Measurements from ENCODE around the gene CSK. TPM values are rescaled to one million over a fixed set of nuclear protein-coding genes. Genes with fewer than 3 reads are reported as not detected.

Gene CSK
- total RNA-seq, 1 experiment from 2014 or later: 50.7 TPM

GRCh38 chr15:74800559-74801094 lies 18.7 kb downstream of the CSK start:
- DNase-seq (ENCODE audit: low read depth): no peak

GRCh38 chr15:74801311-74801997 lies 19.6 kb downstream of the CSK start:
- DNase-seq (ENCODE audit: low read depth): no peak

GRCh38 chr15:74802290-74802689 lies 20.4 kb downstream of the CSK start:
- DNase-seq (ENCODE audit: low read depth): no peak

- no peak for DNase-seq (ENCODE audit: low read depth)
Measured at GRCh38 chr15:74802862-74803447, 21.1 kb downstream of the CSK start.

- no peak for DNase-seq (ENCODE audit: low read depth)
Measured at GRCh38 chr15:74804935-74805334, 23.1 kb downstream of the CSK start.

GRCh38 chr15:74807282-74807681 lies 25.4 kb downstream of the CSK start:
- DNase-seq (ENCODE audit: low read depth): no peak

- no peak for DNase-seq (ENCODE audit: low read depth)
Measured at GRCh38 chr15:74808078-74808839, 26.4 kb downstream of the CSK start.

GRCh38 chr15:74808840-74809229 lies 27.0 kb downstream of the CSK start:
- DNase-seq (ENCODE audit: low read depth): no peak

GRCh38 chr15:74809242-74809641 lies 27.4 kb downstream of the CSK start:
- no peak for DNase-seq (ENCODE audit: low read depth)

- no peak for DNase-seq (ENCODE audit: low read depth)
Measured at GRCh38 chr15:74809956-74810355, 28.1 kb downstream of the CSK start.

- no peak for DNase-seq (ENCODE audit: low read depth)
Measured at GRCh38 chr15:74812533-74812932, 30.7 kb downstream of the CSK start, which contains the start of gene LMAN1L. TSS of gene LMAN1L (plus strand) at chr15:74812835. CDS start at chr15:74812855, 20 bp downstream.

- DNase-seq (ENCODE audit: low read depth): no peak
Measured at GRCh38 chr15:74815121-74815934, 33.4 kb downstream of the CSK start.

- DNase-seq (ENCODE audit: low read depth): no peak
Measured at GRCh38 chr15:74815961-74816360, 34.1 kb downstream of the CSK start.

- no peak for DNase-seq (ENCODE audit: low read depth)
Measured at GRCh38 chr15:74816624-74817369, 34.9 kb downstream of the CSK start.

- peak; percentile 23 for DNase-seq (ENCODE audit: low read depth)
Measured at GRCh38 chr15:74817370-74817737, 35.5 kb downstream of the CSK start.

- DNase-seq (ENCODE audit: low read depth): no peak
Measured at GRCh38 chr15:74820056-74820455, 38.2 kb downstream of the CSK start.

- no peak for DNase-seq (ENCODE audit: low read depth)
Measured at GRCh38 chr15:74821091-74821789, 39.4 kb downstream of the CSK start.

GRCh38 chr15:74821790-74822158 lies 39.9 kb downstream of the CSK start:
- DNase-seq (ENCODE audit: low read depth): no peak

GRCh38 chr15:74822233-74822632 lies 40.4 kb downstream of the CSK start:
- no peak for DNase-seq (ENCODE audit: low read depth)

GRCh38 chr15:74823324-74823723 lies 41.4 kb downstream of the CSK start:
- DNase-seq (ENCODE audit: low read depth): no peak

Data from HT1080 (cell line).